ENCODE results near the gene TTC23. TPM values are rescaled to one million over a fixed set of nuclear protein-coding genes. Genes with fewer than 3 reads are reported as not detected.
A peak's percentile ranks its signal among the peaks of the same experiment; 100 is the strongest.

TTC23 gene
- total RNA-seq, 4 donors from 2014 or later = 12.1 to 27.7 (median 21.5) TPM

GRCh38 chr15:99165020-99165790 is 84.2 kb downstream of the TTC23 start:
- H3K4me3 ChIP-seq = no peak overlapping the region
- DNase-seq = no peak
- peak overlapping the region in 1 of 4 donors; percentile 9 for H3K27ac ChIP-seq
- H3K27me3 ChIP-seq = no peaks in the 10 kb centered on the region
- 81 to 87% methylated on average over 3 of the region's 3 CpGs for WGBS, 2 donors
- H3K36me3 ChIP-seq = peaks cover 0 to 83% (median 0%) of the 10 kb centered on the region in 3 donors
- intact Hi-C loops (cut with DNase I) = no loop called here
- TF ChIP-seq POLR2A (IDR thresholded peaks at IDR 0.05) = no peak
- TF ChIP-seq CTCF (IDR thresholded peaks at IDR 0.05) = no peak
- H3K4me1 ChIP-seq = peaks cover 0 to 10% (median 7%) of the 10 kb centered on the region in 3 donors
- H3K9me3 ChIP-seq = no peaks in the 10 kb centered on the region

GRCh38 chr15:99164119-99164518 is 85.3 kb downstream of the TTC23 start:
- Histone ChIP-seq H3K4me3 (no peak overlapping the region), H3K27ac (no peak overlapping the region), H3K4me1 (peaks cover 0 to 6% (median 3%) of the 10 kb centered on the region in 3 donors), H3K27me3 (no peaks in the 10 kb centered on the region), H3K36me3 (peaks cover 0 to 82% (median 0%) of the 10 kb centered on the region in 3 donors), H3K9me3 (no peaks in the 10 kb centered on the region)
- no peak for TF ChIP-seq CTCF (IDR thresholded peaks at IDR 0.05)
- no peak for TF ChIP-seq POLR2A (IDR thresholded peaks at IDR 0.05)
- no peak for DNase-seq
- intact Hi-C loops (cut with DNase I) = no loop called here
- WGBS, 2 donors = 86 to 90% methylated on average over 3 of the region's 3 CpGs

GRCh38 chr15:99163271-99164062 is 85.9 kb downstream of the TTC23 start:
- no peak for DNase-seq
- H3K9me3 ChIP-seq = no peaks in the 10 kb centered on the region
- H3K27me3 ChIP-seq = no peaks in the 10 kb centered on the region
- no peak overlapping the region for H3K4me3 ChIP-seq
- no peak for TF ChIP-seq POLR2A (IDR thresholded peaks at IDR 0.05)
- TF ChIP-seq CTCF (IDR thresholded peaks at IDR 0.05) = no peak
- H3K27ac ChIP-seq = no peak overlapping the region
- 85 to 95% methylated on average over 4 of the region's 4 CpGs for WGBS, 2 donors
- no peaks in the 10 kb centered on the region for H3K4me1 ChIP-seq
- intact Hi-C loops (cut with DNase I) = no loop called here
- H3K36me3 ChIP-seq = peaks cover 0 to 82% (median 0%) of the 10 kb centered on the region in 3 donors

GRCh38 chr15:99158626-99159412 is 90.6 kb downstream of the TTC23 start:
- intact Hi-C loops (cut with DNase I) = no loop called here
- H3K9me3 ChIP-seq = no peaks in the 10 kb centered on the region
- 89 to 91% methylated on average over 1 to 6 of the region's 6 CpGs for WGBS, 2 donors
- DNase-seq = no peak
- H3K4me1 ChIP-seq = peaks cover 0 to 13% (median 0%) of the 10 kb centered on the region in 3 donors
- H3K4me3 ChIP-seq = no peak overlapping the region
- no peaks in the 10 kb centered on the region for H3K27me3 ChIP-seq
- peaks cover 0 to 50% (median 0%) of the 10 kb centered on the region in 3 donors for H3K36me3 ChIP-seq
- peak overlapping the region in 1 of 4 donors; percentile 6 for H3K27ac ChIP-seq
- TF ChIP-seq POLR2A (IDR thresholded peaks at IDR 0.05) (no peak), CTCF (IDR thresholded peaks at IDR 0.05) (no peak)

Measured in esophagus squamous epithelium (tissue), 5 donors.